PFSK-1 (cell line): ENCODE results near the gene MPST.

ENCODE experiments used
- POLR2AphosphoS5 ChIP-seq: IDR thresholded peaks from 2 replicates; pipeline ENCODE4 v1.6.1; 2012; ENCODE audit warnings: low read depth, mild to moderate bottlenecking, control low read depth, low read length, moderate library complexity
- TAF1 ChIP-seq: IDR thresholded peaks from 2 replicates; pipeline ENCODE4 v1.6.1; 2012; ENCODE audit warnings: low read length, control low read depth, borderline replicate concordance; ENCODE audit not compliant: insufficient read depth

DNA sequence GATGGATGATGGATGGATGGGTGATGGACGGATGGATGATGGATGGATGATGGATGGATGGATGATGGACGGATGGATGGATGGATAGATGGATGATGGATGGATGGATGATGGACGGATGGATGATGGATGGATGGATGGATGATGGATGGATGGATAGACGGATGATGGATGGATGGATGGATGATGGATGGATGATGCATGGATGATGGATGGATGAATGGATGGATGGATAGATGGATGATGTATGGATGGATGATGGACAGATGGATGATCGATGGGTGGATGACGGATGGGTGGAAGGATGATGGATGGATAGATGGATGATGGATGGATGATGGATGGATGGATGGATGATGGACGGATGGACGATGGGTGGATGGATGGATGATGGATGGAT, 53.1 kb downstream of the MPST start:
- no peak for TF ChIP-seq TAF1
- TF ChIP-seq POLR2AphosphoS5, result no peak
